HFFc6 (cell line): ENCODE results near the gene NTM. TPM values are rescaled to one million over a fixed set of nuclear protein-coding genes. Genes with fewer than 3 reads are reported as not detected.

Experiments used
- DNase-seq: peaks from one replicate; pipeline ENCODE4 v3.0.0-alpha.2; 2018
- H3K27ac Mint-ChIP-seq: 2 replicates; pipeline ENCODE4 v1.8.0; 2020; ENCODE audit warnings: mild to moderate bottlenecking, mixed read lengths
- H3K27me3 Mint-ChIP-seq: 2 replicates; pipeline ENCODE4 v1.8.0; 2021; ENCODE audit warnings: mild to moderate bottlenecking, moderate library complexity, mixed read lengths; ENCODE audit not compliant: insufficient read depth
- H3K36me3 Mint-ChIP-seq: 2 replicates; pipeline ENCODE4 v1.8.0; 2021; ENCODE audit warnings: low read depth, mixed read lengths
- H3K4me1 Mint-ChIP-seq: 2 replicates; pipeline ENCODE4 v1.8.0; 2020; ENCODE audit warnings: low read depth, mixed read lengths
- H3K4me3 Mint-ChIP-seq: 2 replicates; pipeline ENCODE4 v1.8.0; 2020; ENCODE audit warnings: mild to moderate bottlenecking, moderate library complexity, mixed read lengths
- H3K9me3 Mint-ChIP-seq: 2 replicates; pipeline ENCODE4 v1.8.0; 2020; ENCODE audit warnings: mild to moderate bottlenecking, mixed read lengths
- CTCF ChIP-seq: fragments of 200-600 bp; sonication (generic); IDR thresholded peaks from 2 replicates; pipeline ENCODE4 v1.5.0; 2021; ENCODE audit warnings: antibody characterized with exemption, mild to moderate bottlenecking
- total RNA-seq, 6 experiments: library from RNA; stranded (reverse); fragmentation: NEBNext Ultra II Directional; extraction: Animal tissue kit (Norgen Biotek cat#: 25700); gene quantifications; 2 replicates in 1 of 6; 3 replicates in 5 of 6; pipeline ENCODE4 v1.2.3, GENCODE V29; 2021

NTM gene
- total RNA-seq, 6 experiments from 2014 or later = 18.3 to 23.6 (median 21.7) TPM

- peaks cover 5% of the 10 kb centered on the region; the same call in 1 of the 2 replicates for H3K27me3 Mint-ChIP-seq
- H3K9me3 Mint-ChIP-seq = no peaks in the 10 kb centered on the region
- no peak for DNase-seq
- H3K27ac Mint-ChIP-seq = no peak overlapping the region
- H3K4me1 Mint-ChIP-seq = peaks cover 62% of the 10 kb centered on the region
- no peaks in the 10 kb centered on the region for H3K36me3 Mint-ChIP-seq
- no peak for TF ChIP-seq CTCF
- no peak overlapping the region for H3K4me3 Mint-ChIP-seq
These were observed 293.9 kb downstream of the NTM start for GRCh38 chr11:131664293-131664692.

- TF ChIP-seq CTCF = no peak
- peaks cover 5% of the 10 kb centered on the region; the same call in 1 of the 2 replicates for H3K27me3 Mint-ChIP-seq
- no peaks in the 10 kb centered on the region for H3K9me3 Mint-ChIP-seq
- H3K27ac Mint-ChIP-seq = no peak overlapping the region
- H3K4me3 Mint-ChIP-seq = no peak overlapping the region
- peaks cover 65% of the 10 kb centered on the region for H3K4me1 Mint-ChIP-seq
- no peaks in the 10 kb centered on the region for H3K36me3 Mint-ChIP-seq
- DNase-seq = no peak
These were observed 294.4 kb downstream of the NTM start for GRCh38 chr11:131664816-131665215.

- Mint-ChIP-seq H3K36me3 (no peaks in the 10 kb centered on the region), H3K27ac (no peak overlapping the region), H3K4me1 (peaks cover 63% of the 10 kb centered on the region), H3K27me3 (peaks cover 3% of the 10 kb centered on the region), H3K9me3 (no peaks in the 10 kb centered on the region), H3K4me3 (no peak overlapping the region)
- DNase-seq = no peak
- TF ChIP-seq CTCF = no peak
These were observed 295.0 kb downstream of the NTM start for GRCh38 chr11:131665344-131665968.

GRCh38 chr11:131666006-131666405, 295.6 kb downstream of the NTM start:
- peak overlapping the region; percentile 44 for H3K4me3 Mint-ChIP-seq
- peak; percentile 62 for DNase-seq
- peaks cover 1% of the 10 kb centered on the region; the same call in 1 of the 2 replicates for H3K27me3 Mint-ChIP-seq
- H3K4me1 Mint-ChIP-seq = peaks cover 57% of the 10 kb centered on the region
- H3K9me3 Mint-ChIP-seq = no peaks in the 10 kb centered on the region
- H3K27ac Mint-ChIP-seq = peak overlapping the region; percentile 67
- no peak for TF ChIP-seq CTCF
- H3K36me3 Mint-ChIP-seq = no peaks in the 10 kb centered on the region

- peaks cover 51% of the 10 kb centered on the region for H3K4me1 Mint-ChIP-seq
These were observed 296.2 kb downstream of the NTM start for GRCh38 chr11:131666617-131667016.

More at GRCh38 chr11:131666617-131667016, 296.2 kb downstream of the NTM start:
- DNase-seq = peak; percentile 77
- Mint-ChIP-seq H3K36me3 (no peaks in the 10 kb centered on the region), H3K9me3 (no peaks in the 10 kb centered on the region), H3K27me3 (peaks cover 1% of the 10 kb centered on the region; the same call in 1 of the 2 replicates), H3K27ac (peak overlapping the region; percentile 68), H3K4me3 (peak overlapping the region; percentile 44)
- no peak for TF ChIP-seq CTCF
